PFSK-1 (cell line): ENCODE data around the gene COL12A1.

Source experiments
- FOXP2 ChIP-seq: optimal IDR thresholded peaks from 2 replicates; pipeline ENCODE3; 2011; ENCODE audit warnings: borderline replicate concordance, control low read depth, inconsistent platforms; ENCODE audit not compliant: insufficient read depth; ENCODE audit errors: extremely low read length, extremely low read depth
- POLR2AphosphoS5 ChIP-seq: IDR thresholded peaks from 2 replicates; pipeline ENCODE4 v1.6.1; 2012; ENCODE audit warnings: low read depth, mild to moderate bottlenecking, control low read depth, low read length, moderate library complexity
- SIN3A ChIP-seq: IDR thresholded peaks from 2 replicates; pipeline ENCODE4 v1.6.1; 2012; ENCODE audit warnings: mild to moderate bottlenecking, low read length, moderate library complexity, borderline replicate concordance; ENCODE audit not compliant: insufficient read depth
- TAF1 ChIP-seq: IDR thresholded peaks from 2 replicates; pipeline ENCODE4 v1.6.1; 2012; ENCODE audit warnings: low read length, control low read depth, borderline replicate concordance; ENCODE audit not compliant: insufficient read depth
- TF ChIP-seq, protein P1 (sequence below), 2 experiments: IDR thresholded peaks; 2 replicates each; pipeline versions ENCODE4 v1.6.1 to v1.8.0; 2011 to 2012; ENCODE audit warnings: low read depth in 2 of 2, low read length in 2 of 2, control low read depth in 1 of 2, inconsistent platforms in 1 of 2, mild to moderate bottlenecking in 1 of 2, moderate library complexity in 1 of 2; ENCODE audit not compliant: insufficient read depth in 1 of 2

Gene COL12A1

DNA sequence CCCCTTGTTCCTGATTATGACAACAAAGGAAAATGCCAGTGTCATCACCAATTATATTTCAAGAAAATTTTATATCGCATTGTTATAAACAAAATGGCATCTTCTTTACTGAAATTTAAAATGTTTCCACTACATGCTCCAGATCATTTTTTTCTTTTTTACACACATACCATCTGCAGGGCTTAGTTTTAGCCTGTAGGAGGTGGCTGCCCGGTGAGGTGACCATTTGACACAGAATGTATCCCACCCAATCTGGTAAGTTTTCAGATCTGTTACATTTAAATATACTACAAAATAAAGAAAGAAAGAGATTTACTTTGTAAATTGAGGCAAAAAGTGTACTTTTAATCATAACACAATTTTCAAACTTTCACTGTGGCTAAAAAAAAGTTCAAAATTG is 81.8 kb downstream of the COL12A1 start:
- TF ChIP-seq FOXP2 (no peak), TAF1 (no peak), SIN3A (no peak), POLR2AphosphoS5 (no peak)
- TF ChIP-seq, protein P1, sequence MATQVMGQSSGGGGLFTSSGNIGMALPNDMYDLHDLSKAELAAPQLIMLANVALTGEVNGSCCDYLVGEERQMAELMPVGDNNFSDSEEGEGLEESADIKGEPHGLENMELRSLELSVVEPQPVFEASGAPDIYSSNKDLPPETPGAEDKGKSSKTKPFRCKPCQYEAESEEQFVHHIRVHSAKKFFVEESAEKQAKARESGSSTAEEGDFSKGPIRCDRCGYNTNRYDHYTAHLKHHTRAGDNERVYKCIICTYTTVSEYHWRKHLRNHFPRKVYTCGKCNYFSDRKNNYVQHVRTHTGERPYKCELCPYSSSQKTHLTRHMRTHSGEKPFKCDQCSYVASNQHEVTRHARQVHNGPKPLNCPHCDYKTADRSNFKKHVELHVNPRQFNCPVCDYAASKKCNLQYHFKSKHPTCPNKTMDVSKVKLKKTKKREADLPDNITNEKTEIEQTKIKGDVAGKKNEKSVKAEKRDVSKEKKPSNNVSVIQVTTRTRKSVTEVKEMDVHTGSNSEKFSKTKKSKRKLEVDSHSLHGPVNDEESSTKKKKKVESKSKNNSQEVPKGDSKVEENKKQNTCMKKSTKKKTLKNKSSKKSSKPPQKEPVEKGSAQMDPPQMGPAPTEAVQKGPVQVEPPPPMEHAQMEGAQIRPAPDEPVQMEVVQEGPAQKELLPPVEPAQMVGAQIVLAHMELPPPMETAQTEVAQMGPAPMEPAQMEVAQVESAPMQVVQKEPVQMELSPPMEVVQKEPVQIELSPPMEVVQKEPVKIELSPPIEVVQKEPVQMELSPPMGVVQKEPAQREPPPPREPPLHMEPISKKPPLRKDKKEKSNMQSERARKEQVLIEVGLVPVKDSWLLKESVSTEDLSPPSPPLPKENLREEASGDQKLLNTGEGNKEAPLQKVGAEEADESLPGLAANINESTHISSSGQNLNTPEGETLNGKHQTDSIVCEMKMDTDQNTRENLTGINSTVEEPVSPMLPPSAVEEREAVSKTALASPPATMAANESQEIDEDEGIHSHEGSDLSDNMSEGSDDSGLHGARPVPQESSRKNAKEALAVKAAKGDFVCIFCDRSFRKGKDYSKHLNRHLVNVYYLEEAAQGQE (IDR thresholded peaks at IDR 0.05; ENCODE audit: insufficient read depth in 1 of 2, low read depth in 2 of 2, low read length in 2 of 2) = no peak

DNA sequence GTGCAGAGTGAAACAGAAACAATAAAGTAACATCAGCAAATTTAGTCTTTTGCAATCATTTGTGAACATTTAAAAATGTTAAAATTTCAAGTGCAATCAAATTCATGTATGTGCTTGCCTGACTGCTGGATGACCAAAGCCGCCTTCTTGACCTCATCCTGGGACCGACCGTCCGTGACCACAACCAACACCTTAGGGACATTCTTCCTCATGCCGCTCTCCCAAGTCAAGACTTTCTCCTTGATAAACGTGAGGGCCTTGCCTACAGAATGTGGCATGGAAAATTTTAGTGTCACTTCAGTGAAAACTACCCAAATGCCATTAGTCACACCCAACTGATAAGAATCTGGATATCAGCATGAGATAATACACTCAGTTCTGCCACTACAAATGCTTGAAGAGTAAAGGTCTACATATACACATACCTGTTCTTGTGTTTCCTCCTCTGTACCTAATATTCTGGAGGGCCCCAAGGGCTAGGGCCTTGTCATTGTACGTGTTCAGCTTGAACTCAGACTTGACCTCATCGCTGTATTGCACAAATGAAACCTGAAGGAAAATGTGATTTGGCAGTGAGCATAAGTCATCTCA is 86.8 kb downstream of the COL12A1 start:
- TF ChIP-seq FOXP2 (no peak), TAF1 (no peak), SIN3A (no peak)
- TF ChIP-seq, protein P1 (IDR thresholded peaks at IDR 0.05; ENCODE audit: insufficient read depth in 1 of 2, low read depth in 2 of 2, low read length in 2 of 2) = no peak

DNA sequence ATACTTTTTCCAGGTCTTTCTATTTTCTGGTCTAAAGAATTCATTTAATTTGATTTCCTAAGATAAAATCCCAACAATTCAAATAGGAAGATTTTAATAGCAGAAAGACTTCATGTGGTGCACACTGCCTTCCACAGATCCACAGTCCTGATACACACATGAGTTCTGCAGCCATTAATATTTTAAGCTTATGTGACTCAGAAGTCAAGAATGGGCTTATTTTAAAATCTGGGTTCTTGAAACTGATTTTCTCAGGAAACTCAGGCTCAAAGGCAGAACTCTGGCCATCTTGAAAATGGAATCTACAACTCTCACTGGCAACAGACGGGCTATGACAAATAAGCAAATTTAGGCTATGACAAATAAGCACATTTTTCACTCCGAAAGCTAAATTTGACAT is 88.2 kb downstream of the COL12A1 start:
- no peak for TF ChIP-seq SIN3A
- TF ChIP-seq TAF1 = no peak
- TF ChIP-seq FOXP2 = no peak
- TF ChIP-seq, protein P1 (IDR thresholded peaks at IDR 0.05; ENCODE audit: insufficient read depth in 1 of 2, low read depth in 2 of 2, low read length in 2 of 2) = no peak
- no peak for TF ChIP-seq POLR2AphosphoS5

DNA sequence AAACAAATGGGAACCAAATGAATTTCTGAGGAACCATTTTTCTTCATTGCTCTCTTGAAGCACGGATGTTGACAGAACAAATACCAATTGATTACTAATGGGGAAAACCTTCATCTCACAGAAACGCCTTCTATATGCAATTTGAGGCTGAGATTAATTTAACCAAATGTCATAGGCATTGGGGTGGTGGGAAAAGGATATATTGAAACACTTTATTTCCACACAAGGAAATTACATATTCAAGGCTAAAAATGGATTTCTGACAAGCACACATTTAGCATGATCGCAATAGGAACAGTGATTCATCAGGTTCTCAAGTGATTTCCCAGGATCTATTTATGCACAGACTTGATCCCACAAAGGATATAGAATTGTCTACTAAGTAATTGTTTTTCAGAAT is 88.9 kb downstream of the COL12A1 start:
- TF ChIP-seq, protein P1 (IDR thresholded peaks at IDR 0.05; ENCODE audit: insufficient read depth in 1 of 2, low read depth in 2 of 2, low read length in 2 of 2) = no peak
- TF ChIP-seq FOXP2 = no peak
- no peak for TF ChIP-seq POLR2AphosphoS5
- TF ChIP-seq SIN3A = no peak
- TF ChIP-seq TAF1 = no peak

DNA sequence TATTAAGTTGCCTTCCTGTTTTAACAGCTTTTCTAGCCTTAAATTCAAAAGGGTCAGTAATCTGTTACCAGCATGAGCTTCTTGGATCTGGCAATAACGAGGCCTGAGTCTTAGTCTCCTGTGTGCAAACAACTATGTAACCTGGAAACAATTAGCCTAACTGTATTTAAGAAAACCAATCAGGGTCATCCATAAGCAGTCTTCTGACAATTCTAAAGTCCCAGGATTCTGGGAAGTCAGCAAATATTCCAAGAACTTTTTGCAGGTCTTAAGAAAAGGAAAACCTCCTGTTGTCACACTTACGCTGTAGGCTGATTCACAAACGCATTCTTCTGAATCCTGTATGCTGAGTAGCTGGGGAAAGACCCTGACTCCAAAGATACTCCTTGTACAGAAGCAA is 90.4 kb downstream of the COL12A1 start:
- TF ChIP-seq, protein P1 (IDR thresholded peaks at IDR 0.05; ENCODE audit: insufficient read depth in 1 of 2, low read depth in 2 of 2, low read length in 2 of 2) = no peak
- no peak for TF ChIP-seq SIN3A
- TF ChIP-seq FOXP2 = no peak
- no peak for TF ChIP-seq POLR2AphosphoS5
- TF ChIP-seq TAF1 = no peak
